Measurements from ENCODE around the gene FUT7.
A peak's percentile ranks its signal among the peaks of the same experiment; 100 is the strongest.

GRCh38 chr9:137028263-137029057, 3.4 kb downstream of the FUT7 start:
- TF ChIP-seq CTCF (IDR thresholded peaks at IDR 0.05) (peak in 2 of 7 experiments; percentile 6 to 24), EP300 (IDR thresholded peaks at IDR 0.05) (no peak), POLR2A (IDR thresholded peaks at IDR 0.05) (no peak), POLR2AphosphoS5 (IDR thresholded peaks at IDR 0.05) (no peak)

Measured in stomach (tissue), 4 donors.